Ishikawa (cell line): ENCODE measurements around the gene CAMK2N1.

Experiments
- CEBPB ChIP-seq: IDR thresholded peaks from 2 replicates; pipeline ENCODE4 v1.6.1; 2012
- CREB1 ChIP-seq: IDR thresholded peaks from 2 replicates; pipeline ENCODE4 v1.6.1; 2012; ENCODE audit warnings: low read depth
- EGR1 ChIP-seq: IDR thresholded peaks from 2 replicates; pipeline ENCODE4 v1.6.1; 2012
- EP300 ChIP-seq: IDR thresholded peaks from 2 replicates; pipeline ENCODE4 v1.6.1; 2012; ENCODE audit warnings: borderline replicate concordance
- FOXM1 ChIP-seq: IDR thresholded peaks from 2 replicates; pipeline ENCODE4 v1.6.1; 2012; ENCODE audit warnings: low read depth, borderline replicate concordance
- MAX ChIP-seq: IDR thresholded peaks from 2 replicates; pipeline ENCODE4 v1.6.1; 2012
- NFIC ChIP-seq: IDR thresholded peaks from 2 replicates; pipeline ENCODE4 v1.6.1; 2012
- RAD21 ChIP-seq: IDR thresholded peaks from 2 replicates; pipeline ENCODE4 v1.6.1; 2012; ENCODE audit warnings: low read depth
- REST ChIP-seq: IDR thresholded peaks from 2 replicates; pipeline ENCODE4 v1.6.1; 2012; ENCODE audit warnings: low read depth, mild to moderate bottlenecking
- TAF1 ChIP-seq: IDR thresholded peaks from 2 replicates; pipeline ENCODE4 v1.6.1; 2012; ENCODE audit warnings: low read depth, mild to moderate bottlenecking
- TCF12 ChIP-seq: IDR thresholded peaks from 2 replicates; pipeline ENCODE4 v1.6.1; 2012; ENCODE audit warnings: low read depth
- TEAD4 ChIP-seq: IDR thresholded peaks from 2 replicates; pipeline ENCODE4 v1.6.1; 2012
- USF1 ChIP-seq: IDR thresholded peaks from 2 replicates; pipeline ENCODE4 v1.6.1; 2012
- YY1 ChIP-seq: IDR thresholded peaks from 2 replicates; pipeline ENCODE4 v1.6.1; 2012; ENCODE audit warnings: low read depth
- ZBTB7A ChIP-seq: IDR thresholded peaks from 2 replicates; pipeline ENCODE4 v1.6.1; 2012; ENCODE audit warnings: low read depth

Gene CAMK2N1

GRCh38 chr1:20479840-20480239 lies 6.2 kb downstream of the CAMK2N1 start:
- no peak for TF ChIP-seq CREB1
- TF ChIP-seq EP300, result no peak
- TF ChIP-seq EGR1, result no peak
- TF ChIP-seq TAF1, result no peak
- no peak for TF ChIP-seq FOXM1
- TF ChIP-seq USF1, result no peak

- TF ChIP-seq NFIC, result no peak
- TF ChIP-seq ZBTB7A, result no peak
- no peak for TF ChIP-seq TCF12
- TF ChIP-seq RAD21, result no peak
- no peak for TF ChIP-seq TAF1
- TF ChIP-seq CEBPB, result no peak
- TF ChIP-seq MAX, result no peak
- no peak for TF ChIP-seq TEAD4
- no peak for TF ChIP-seq FOXM1
- no peak for TF ChIP-seq CREB1
- no peak for TF ChIP-seq YY1
- no peak for TF ChIP-seq USF1
- no peak for TF ChIP-seq EGR1
- TF ChIP-seq REST, result no peak
These were observed 7.9 kb downstream of the CAMK2N1 start for GRCh38 chr1:20478057-20478635.

GRCh38 chr1:20477348-20478056 lies 8.5 kb downstream of the CAMK2N1 start:
- TF ChIP-seq EGR1 (no peak), TCF12 (no peak), CEBPB (no peak), RAD21 (no peak), NFIC (no peak), FOXM1 (no peak), ZBTB7A (no peak), TAF1 (no peak)

- TF ChIP-seq CEBPB, result no peak
These were observed 9.6 kb downstream of the CAMK2N1 start for GRCh38 chr1:20476265-20477038.

- TF ChIP-seq FOXM1 (no peak), TCF12 (no peak), MAX (no peak), TAF1 (no peak), REST (no peak)
These were observed 11.0 kb downstream of the CAMK2N1 start for GRCh38 chr1:20474996-20475395.

GRCh38 chr1:20474333-20474975 lies 11.6 kb downstream of the CAMK2N1 start:
- no peak for TF ChIP-seq FOXM1
- TF ChIP-seq MAX, result no peak
- no peak for TF ChIP-seq CREB1
- no peak for TF ChIP-seq EP300
- no peak for TF ChIP-seq CEBPB
- TF ChIP-seq TAF1, result no peak
- no peak for TF ChIP-seq TEAD4
- no peak for TF ChIP-seq REST
- TF ChIP-seq USF1, result no peak
- TF ChIP-seq NFIC, result no peak
- TF ChIP-seq TCF12, result no peak
- no peak for TF ChIP-seq ZBTB7A
- TF ChIP-seq RAD21, result no peak
- TF ChIP-seq YY1, result no peak
- TF ChIP-seq EGR1, result no peak
